Measurements from ENCODE around the gene INTS4. TPM values are rescaled to one million over a fixed set of nuclear protein-coding genes. Genes with fewer than 3 reads are reported as not detected.

The INTS4 gene
- total RNA-seq, 1 donor from 2014 or later: 35.9 TPM

- DNase-seq: no peak
- no peaks in the 10 kb centered on the region for H3K36me3 ChIP-seq
- intact Hi-C loops (cut with DNase I): no loop called here
- peaks cover 17% of the 10 kb centered on the region for H3K4me1 ChIP-seq
- H3K27ac ChIP-seq: peak overlapping the region; percentile 74
- TF ChIP-seq, protein P1, sequence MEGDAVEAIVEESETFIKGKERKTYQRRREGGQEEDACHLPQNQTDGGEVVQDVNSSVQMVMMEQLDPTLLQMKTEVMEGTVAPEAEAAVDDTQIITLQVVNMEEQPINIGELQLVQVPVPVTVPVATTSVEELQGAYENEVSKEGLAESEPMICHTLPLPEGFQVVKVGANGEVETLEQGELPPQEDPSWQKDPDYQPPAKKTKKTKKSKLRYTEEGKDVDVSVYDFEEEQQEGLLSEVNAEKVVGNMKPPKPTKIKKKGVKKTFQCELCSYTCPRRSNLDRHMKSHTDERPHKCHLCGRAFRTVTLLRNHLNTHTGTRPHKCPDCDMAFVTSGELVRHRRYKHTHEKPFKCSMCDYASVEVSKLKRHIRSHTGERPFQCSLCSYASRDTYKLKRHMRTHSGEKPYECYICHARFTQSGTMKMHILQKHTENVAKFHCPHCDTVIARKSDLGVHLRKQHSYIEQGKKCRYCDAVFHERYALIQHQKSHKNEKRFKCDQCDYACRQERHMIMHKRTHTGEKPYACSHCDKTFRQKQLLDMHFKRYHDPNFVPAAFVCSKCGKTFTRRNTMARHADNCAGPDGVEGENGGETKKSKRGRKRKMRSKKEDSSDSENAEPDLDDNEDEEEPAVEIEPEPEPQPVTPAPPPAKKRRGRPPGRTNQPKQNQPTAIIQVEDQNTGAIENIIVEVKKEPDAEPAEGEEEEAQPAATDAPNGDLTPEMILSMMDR (IDR thresholded peaks at IDR 0.05): no peak
- H3K9me3 ChIP-seq: no peaks in the 10 kb centered on the region
- no peaks in the 10 kb centered on the region for H3K27me3 ChIP-seq
- H3K4me3 ChIP-seq: no peak overlapping the region
- ATAC-seq: no peak
Observed at GRCh38 chr11:78039391-78039918, 45.0 kb upstream of the INTS4 start.

DNA sequence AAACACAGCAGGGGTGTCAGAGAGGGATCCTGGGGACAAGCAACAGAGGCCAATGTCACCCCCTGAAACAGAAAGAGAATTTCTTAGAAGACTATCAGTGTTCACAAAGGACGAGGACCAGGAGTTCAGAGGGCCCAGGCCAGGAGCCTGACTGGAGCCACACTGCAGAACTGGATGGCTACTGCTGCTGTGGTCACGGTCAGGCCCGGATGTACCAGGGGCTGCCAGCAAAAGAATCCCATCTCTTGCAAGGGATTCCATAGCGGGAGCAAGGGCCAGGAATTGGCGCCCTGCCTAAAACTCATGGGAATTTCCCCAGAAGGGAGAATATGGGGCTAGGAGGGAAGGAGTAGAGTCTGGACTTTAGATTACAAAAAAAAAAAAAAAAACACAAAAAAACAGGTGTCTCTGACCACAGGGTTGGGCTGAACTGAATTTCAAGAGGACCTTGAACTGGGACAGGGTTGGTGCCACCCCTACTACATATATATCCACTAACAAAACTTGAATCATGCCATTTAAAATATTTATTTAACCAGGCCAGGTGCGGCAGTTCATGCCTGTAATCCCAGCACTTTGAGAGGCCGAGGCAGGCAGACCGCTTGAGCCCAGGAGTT, 44.3 kb upstream of the INTS4 start:
- Histone ChIP-seq H3K4me3 (no peak overlapping the region), H3K27ac (no peak overlapping the region), H3K9me3 (no peaks in the 10 kb centered on the region), H3K36me3 (no peaks in the 10 kb centered on the region), H3K4me1 (peaks cover 17% of the 10 kb centered on the region), H3K27me3 (no peaks in the 10 kb centered on the region)
- intact Hi-C loops (cut with DNase I): no loop called here
- ATAC-seq (no peak), DNase-seq (no peak)
- TF ChIP-seq, protein P1 (IDR thresholded peaks at IDR 0.05): no peak

GRCh38 chr11:78037825-78038620, 43.6 kb upstream of the INTS4 start:
- Histone ChIP-seq H3K27me3 (no peaks in the 10 kb centered on the region), H3K27ac (no peak overlapping the region), H3K36me3 (no peaks in the 10 kb centered on the region), H3K4me3 (no peak overlapping the region), H3K4me1 (peaks cover 17% of the 10 kb centered on the region), H3K9me3 (no peaks in the 10 kb centered on the region)
- TF ChIP-seq, protein P1 (IDR thresholded peaks at IDR 0.05): no peak
- DNase-seq (no peak), ATAC-seq (no peak)
- intact Hi-C loops (cut with DNase I): no loop called here

GRCh38 chr11:78037056-78037455, 42.6 kb upstream of the INTS4 start:
- Histone ChIP-seq H3K27me3 (no peaks in the 10 kb centered on the region), H3K4me1 (peaks cover 17% of the 10 kb centered on the region), H3K27ac (no peak overlapping the region), H3K4me3 (no peak overlapping the region), H3K9me3 (no peaks in the 10 kb centered on the region), H3K36me3 (no peaks in the 10 kb centered on the region)
- ATAC-seq (peak; percentile 91), DNase-seq (peak; percentile 77)
- intact Hi-C loops (cut with DNase I): no loop called here
- TF ChIP-seq, protein P1 (IDR thresholded peaks at IDR 0.05): no peak

- Histone ChIP-seq H3K36me3 (no peaks in the 10 kb centered on the region), H3K27ac (no peak overlapping the region), H3K9me3 (no peaks in the 10 kb centered on the region), H3K4me3 (no peak overlapping the region), H3K4me1 (peaks cover 17% of the 10 kb centered on the region), H3K27me3 (no peaks in the 10 kb centered on the region)
- ATAC-seq: no peak
- TF ChIP-seq, protein P1 (IDR thresholded peaks at IDR 0.05): no peak
- no peak for DNase-seq
- intact Hi-C loops (cut with DNase I): no loop called here
Observed at GRCh38 chr11:78036313-78036712, 41.8 kb upstream of the INTS4 start.
